Thyroid gland (tissue), 4 donors: ENCODE results near the gene LEFTY2.

Experiments used
- CTCF ChIP-seq, 6 experiments: fragments of 200-600 bp in 3 of 6; fragments of 450-650 bp in 3 of 6; sonication (generic) in 3 of 6; IDR thresholded peaks; one replicate each; pipeline ENCODE4 v1.5.1; 2016 to 2019; ENCODE audit warnings: antibody characterized with exemption in 6 of 6, mild to moderate bottlenecking in 2 of 6, inconsistent platforms in 1 of 6, moderate library complexity in 1 of 6
- POLR2A ChIP-seq, 2 donors: fragments of 450-650 bp; IDR thresholded peaks; one replicate each; pipeline ENCODE4 v1.6.1; 2017; ENCODE audit warnings: antibody characterized with exemption in 2 of 2, mild to moderate bottlenecking in 2 of 2, moderate library complexity in 1 of 2

- TF ChIP-seq CTCF (IDR thresholded peaks at IDR 0.05) (no peak), POLR2A (IDR thresholded peaks at IDR 0.05) (no peak)
Observed at GRCh38 chr1:225944387-225944786, 3.4 kb upstream of the LEFTY2 start.
